Measurements from ENCODE around the gene STPG1.
"Not testable (repeated sequence)": the region's sequence is repeated elsewhere in the genome, so short reads cannot be mapped to it uniquely, and the experiment has no call there.

Gene STPG1

GRCh38 chr1:24454673-24455072 lies 41.1 kb upstream of the STPG1 start:
- no peak for DNase-seq
- H3K27ac ChIP-seq, result no peak overlapping the region
- no peaks in the 10 kb centered on the region for H3K9me3 ChIP-seq
- no peaks in the 10 kb centered on the region for H3K4me1 ChIP-seq
- H3K27me3 ChIP-seq, result no peaks in the 10 kb centered on the region
- no peak for TF ChIP-seq CTCF (IDR thresholded peaks at IDR 0.05)
- H3K36me3 ChIP-seq, result peaks cover 0 to 70% (median 9%) of the 10 kb centered on the region in 3 donors
- no peak overlapping the region for H3K4me3 ChIP-seq
- intact Hi-C loops (cut with DNase I; ENCODE audit: low total_unique reads), result no loop called here

- Histone ChIP-seq H3K4me3 (no peak overlapping the region), H3K27ac (no peak overlapping the region), H3K9me3 (no peaks in the 10 kb centered on the region), H3K36me3 (peaks cover 0 to 61% (median 9%) of the 10 kb centered on the region in 3 donors), H3K4me1 (no peaks in the 10 kb centered on the region), H3K27me3 (no peaks in the 10 kb centered on the region)
- no peak for TF ChIP-seq CTCF (IDR thresholded peaks at IDR 0.05)
- intact Hi-C loops (cut with DNase I; ENCODE audit: low total_unique reads), result no loop called here
- DNase-seq, result no peak
These were observed 39.4 kb upstream of the STPG1 start for GRCh38 chr1:24452922-24453485.

GRCh38 chr1:24451746-24452145 lies 38.2 kb upstream of the STPG1 start:
- Histone ChIP-seq H3K27ac (no peak overlapping the region), H3K9me3 (no peaks in the 10 kb centered on the region), H3K4me3 (no peak overlapping the region), H3K4me1 (no peaks in the 10 kb centered on the region), H3K27me3 (no peaks in the 10 kb centered on the region), H3K36me3 (peaks cover 0 to 53% (median 9%) of the 10 kb centered on the region in 3 donors)
- no peak for DNase-seq
- intact Hi-C loops (cut with DNase I; ENCODE audit: low total_unique reads), result no loop called here
- no peak for TF ChIP-seq CTCF (IDR thresholded peaks at IDR 0.05)

- no peaks in the 10 kb centered on the region for H3K9me3 ChIP-seq
- TF ChIP-seq CTCF (IDR thresholded peaks at IDR 0.05), result no peak
- H3K4me3 ChIP-seq, result no peak overlapping the region
- H3K27ac ChIP-seq, result no peak overlapping the region
- DNase-seq, result no peak
- no peaks in the 10 kb centered on the region for H3K27me3 ChIP-seq
- H3K4me1 ChIP-seq, result no peaks in the 10 kb centered on the region
- H3K36me3 ChIP-seq, result peaks cover 0 to 50% (median 4%) of the 10 kb centered on the region in 3 donors
- intact Hi-C loops (cut with DNase I; ENCODE audit: low total_unique reads), result no loop called here
These were observed 37.3 kb upstream of the STPG1 start for GRCh38 chr1:24450857-24451397.

- no peaks in the 10 kb centered on the region for H3K9me3 ChIP-seq
- peaks cover 0 to 46% (median 0%) of the 10 kb centered on the region in 3 donors for H3K36me3 ChIP-seq
- no peak for DNase-seq
- H3K4me1 ChIP-seq, result no peaks in the 10 kb centered on the region
- intact Hi-C loops (cut with DNase I; ENCODE audit: low total_unique reads), result no loop called here
- H3K4me3 ChIP-seq, result no peak overlapping the region
- TF ChIP-seq CTCF (IDR thresholded peaks at IDR 0.05), result no peak
- H3K27me3 ChIP-seq, result no peaks in the 10 kb centered on the region
- no peak overlapping the region for H3K27ac ChIP-seq
These were observed 36.7 kb upstream of the STPG1 start for GRCh38 chr1:24450316-24450715.

GRCh38 chr1:24446446-24446845 lies 32.9 kb upstream of the STPG1 start:
- H3K27me3 ChIP-seq; H3K4me3 ChIP-seq; H3K4me1 ChIP-seq; H3K9me3 ChIP-seq; intact Hi-C loops (cut with DNase I; ENCODE audit: low total_unique reads); DNase-seq; H3K27ac ChIP-seq: not testable (repeated sequence)
- peaks cover 0 to 36% (median 0%) of the 10 kb centered on the region in 3 donors for H3K36me3 ChIP-seq

Measured in tibial artery (tissue), 4 donors.